ENCODE data around the gene NFATC4.
"Not testable (repeated sequence)": the region's sequence is repeated elsewhere in the genome, so short reads cannot be mapped to it uniquely, and the experiment has no call there.

The NFATC4 gene

GRCh38 chr14:24368562-24369252 is 723 bp downstream of the NFATC4 start:
- DNase-seq: peak; percentile 51

DNA sequence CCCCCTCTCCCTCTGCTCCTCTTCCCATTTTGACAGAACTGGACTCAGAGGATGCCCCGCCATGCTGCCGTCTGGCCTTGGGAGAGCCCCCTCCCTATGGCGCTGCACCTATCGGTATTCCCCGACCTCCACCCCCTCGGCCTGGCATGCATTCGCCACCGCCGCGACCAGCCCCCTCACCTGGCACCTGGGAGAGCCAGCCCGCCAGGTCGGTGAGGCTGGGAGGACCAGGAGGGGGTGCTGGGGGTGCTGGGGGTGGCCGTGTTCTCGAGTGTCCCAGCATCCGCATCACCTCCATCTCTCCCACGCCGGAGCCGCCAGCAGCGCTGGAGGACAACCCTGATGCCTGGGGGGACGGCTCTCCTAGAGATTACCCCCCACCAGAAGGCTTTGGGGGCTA is 1.5 kb downstream of the NFATC4 start:
- DNase-seq: no peak

GRCh38 chr14:24369907-24370687 is 2.1 kb downstream of the NFATC4 start:
- no peak for DNase-seq

DNA sequence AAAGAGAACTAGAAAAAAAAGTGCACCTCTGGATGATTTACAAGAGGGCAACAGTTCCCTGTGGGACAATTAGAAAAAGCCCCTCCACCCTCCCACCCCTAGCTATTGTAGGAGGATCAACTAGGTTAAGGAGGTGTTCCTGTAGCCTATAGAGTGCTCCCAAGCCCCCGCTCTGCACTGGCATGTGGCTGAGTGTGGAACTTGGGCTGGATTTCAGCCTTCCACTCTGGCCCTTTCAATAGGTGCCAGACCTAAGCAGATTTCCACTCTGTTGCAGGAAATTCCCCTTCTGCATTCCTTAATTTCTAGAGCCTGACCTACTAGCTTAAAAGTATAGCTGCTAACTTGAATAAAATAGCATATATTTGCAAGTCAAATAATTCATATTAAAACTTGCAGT is 2.8 kb downstream of the NFATC4 start:
- DNase-seq: no peak

- not testable (repeated sequence) for DNase-seq
Measured at GRCh38 chr14:24371605-24372004, 3.6 kb downstream of the NFATC4 start.

DNA sequence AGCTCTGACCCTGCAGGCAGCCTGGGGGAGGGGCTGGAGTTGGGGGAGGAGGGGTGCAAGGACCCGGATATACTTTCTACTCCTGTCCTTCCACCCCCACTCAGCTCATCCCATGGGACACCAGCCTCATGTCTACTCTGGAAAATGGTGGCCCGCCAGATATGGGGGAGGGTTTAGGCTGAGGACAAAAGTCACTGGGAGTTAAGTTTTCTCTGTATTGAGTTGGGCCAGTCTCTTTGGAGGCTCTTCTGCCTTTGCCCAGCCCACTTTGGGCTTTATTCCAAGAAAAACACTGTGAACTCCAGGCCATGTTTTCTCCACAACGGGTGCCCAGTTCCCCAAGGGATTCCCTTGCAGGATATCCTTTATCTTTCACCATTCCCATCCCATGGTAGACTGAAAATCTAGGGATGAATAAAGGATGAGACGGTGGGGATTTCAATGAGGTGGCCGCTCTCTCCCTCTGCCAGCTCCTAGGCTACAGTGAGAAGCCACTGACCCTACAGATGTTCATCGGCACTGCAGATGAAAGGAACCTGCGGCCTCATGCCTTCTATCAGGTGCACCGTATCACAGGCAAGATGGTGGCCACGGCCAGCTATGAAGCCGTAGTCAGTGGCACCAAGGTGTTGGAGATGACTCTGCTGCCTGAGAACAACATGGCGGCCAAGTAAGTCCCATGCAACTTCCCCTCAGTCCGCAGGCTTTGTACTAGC is 4.9 kb downstream of the NFATC4 start:
- no peak for DNase-seq

GRCh38 chr14:24376448-24377070 is 8.6 kb downstream of the NFATC4 start:
- DNase-seq: no peak

GRCh38 chr14:24377126-24377525 is 9.1 kb downstream of the NFATC4 start:
- no peak for DNase-seq

DNA sequence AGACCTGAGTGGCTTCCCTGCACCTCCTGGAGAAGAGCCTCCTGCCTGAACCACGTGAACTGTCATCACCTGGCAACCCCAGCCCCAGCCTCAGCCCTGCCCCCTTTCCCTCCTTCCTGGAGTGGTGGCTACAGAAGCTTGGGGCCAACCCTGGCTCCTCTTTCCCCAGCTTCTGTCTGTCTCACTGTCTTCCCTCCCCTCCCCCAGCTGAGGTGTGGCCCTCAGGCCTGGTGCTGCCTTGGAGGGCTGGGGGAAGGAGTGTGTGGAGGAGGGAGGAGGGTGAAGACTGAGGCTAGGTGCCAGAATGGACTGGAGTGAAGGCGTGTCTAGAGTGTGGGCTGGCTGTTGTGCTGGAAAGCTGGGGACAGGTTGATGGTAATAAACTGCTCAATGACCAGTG is 9.7 kb downstream of the NFATC4 start:
- no peak for DNase-seq

DNA sequence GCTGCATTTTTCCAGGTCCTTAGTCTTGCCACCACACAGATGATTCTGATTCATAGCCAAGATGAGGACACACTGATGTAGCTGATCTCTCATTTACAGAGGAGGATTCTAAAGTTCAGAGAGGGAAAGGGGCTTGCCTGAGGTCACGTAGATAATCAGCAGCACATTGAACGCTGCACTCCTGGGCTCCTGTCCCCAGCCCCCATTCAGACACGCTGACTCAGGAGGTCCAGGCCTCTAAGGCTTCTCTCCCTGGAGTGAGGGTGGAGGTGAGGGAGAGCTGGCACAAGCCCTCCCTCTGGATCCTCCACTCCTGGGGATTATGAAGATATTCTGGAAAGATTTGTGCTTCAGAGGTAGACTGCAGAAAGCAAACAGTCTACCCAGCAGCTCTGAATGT is 10.3 kb downstream of the NFATC4 start:
- no peak for DNase-seq

GRCh38 chr14:24378981-24379906 is 11.3 kb downstream of the NFATC4 start:
- DNase-seq: no peak

DNA sequence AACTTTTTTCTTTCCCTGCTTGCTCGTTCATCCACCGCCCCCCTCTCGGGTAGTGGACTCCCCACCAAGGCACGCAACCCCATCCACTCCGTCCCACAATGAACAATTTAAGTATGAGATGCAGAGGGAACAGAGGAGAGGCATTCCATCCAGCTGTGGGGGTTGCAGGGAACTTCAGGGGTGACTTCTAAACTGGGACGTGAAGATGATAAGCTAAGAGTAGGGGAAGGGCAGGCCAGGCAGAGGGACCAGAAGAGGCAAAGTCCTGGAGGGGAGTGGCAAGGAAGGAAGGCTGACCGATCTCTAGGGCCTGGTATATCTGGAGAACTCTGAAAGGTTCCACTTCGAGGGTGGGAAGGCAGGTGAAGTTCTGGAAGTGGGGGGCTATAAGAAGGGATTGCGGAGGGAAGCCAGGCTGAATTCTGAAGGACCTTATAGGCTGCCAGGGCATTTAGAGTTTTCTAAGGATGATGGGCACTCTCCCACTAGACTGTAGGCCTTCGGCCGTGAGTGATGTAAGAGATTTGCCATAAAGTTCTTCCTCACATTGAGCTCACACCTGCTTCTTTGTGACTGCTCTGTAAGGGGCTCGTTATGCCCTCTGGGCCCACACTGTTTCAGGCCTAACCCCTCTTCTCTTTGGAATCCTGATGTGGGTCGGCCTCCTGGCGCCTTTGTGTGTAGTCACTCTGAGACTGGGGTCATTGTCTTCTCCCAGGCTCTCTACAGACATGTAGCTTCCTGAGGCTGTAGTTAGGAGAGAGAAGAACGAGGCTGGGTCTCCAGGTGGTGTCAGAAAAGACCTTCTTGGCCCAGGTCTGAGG is 12.1 kb downstream of the NFATC4 start:
- DNase-seq: no peak

DNA sequence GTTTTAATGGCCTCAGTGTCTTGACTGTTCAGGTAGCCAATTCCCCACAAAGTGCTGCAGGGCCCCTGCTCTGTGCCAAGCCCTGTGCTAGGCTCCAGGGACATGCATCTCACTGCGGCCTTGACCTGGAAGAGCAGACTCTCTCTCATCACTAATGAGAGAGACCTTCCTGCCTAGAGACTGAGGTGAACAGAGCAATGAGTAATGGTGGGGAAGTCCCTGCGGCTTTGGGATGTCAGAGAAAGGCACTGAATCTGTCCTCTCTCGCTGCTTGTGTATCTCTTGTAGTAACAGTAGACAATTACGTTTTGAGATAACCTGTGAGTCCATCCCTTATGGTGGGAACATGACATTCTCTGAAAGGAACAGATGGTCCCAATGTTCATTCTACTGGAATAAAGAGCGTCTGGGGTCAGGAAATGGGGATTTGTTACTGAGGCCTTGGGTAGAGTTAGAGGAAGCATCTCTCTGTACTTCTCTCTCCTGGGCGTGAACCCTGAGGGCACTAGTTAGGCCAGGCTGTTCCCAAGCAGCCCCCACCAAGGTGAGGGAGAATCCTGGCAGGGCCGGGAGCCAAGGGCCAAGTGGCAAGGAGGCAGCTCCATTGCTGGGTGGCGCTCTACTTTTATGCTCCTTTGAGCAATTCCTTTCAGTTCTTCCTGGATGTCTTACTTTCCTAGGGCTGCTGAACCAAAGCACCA is 13.5 kb downstream of the NFATC4 start:
- peak; percentile 68 for DNase-seq

GRCh38 chr14:24382064-24382371 is 14.0 kb downstream of the NFATC4 start:
- no peak for DNase-seq

GRCh38 chr14:24384169-24384568 is 16.2 kb downstream of the NFATC4 start:
- no peak for DNase-seq

DNA sequence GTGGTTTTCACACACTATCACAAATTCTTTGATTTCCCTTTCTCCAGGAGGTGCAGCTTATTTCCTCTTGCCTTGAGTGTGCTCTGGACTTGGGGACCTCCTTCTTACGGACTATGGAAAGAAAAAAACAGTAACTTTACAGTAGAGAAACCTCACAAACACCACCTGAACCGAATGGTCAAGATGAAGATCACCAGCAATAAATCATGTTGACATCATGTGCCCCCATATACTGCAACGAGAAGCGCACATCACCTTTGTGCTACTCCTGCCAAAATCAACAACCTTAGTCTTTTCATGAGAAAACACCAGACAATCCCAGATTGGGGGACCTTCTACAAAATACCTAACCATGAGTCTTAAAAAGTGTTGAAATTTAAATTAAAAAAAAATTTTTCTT is 17.5 kb downstream of the NFATC4 start:
- DNase-seq: no peak

DNA sequence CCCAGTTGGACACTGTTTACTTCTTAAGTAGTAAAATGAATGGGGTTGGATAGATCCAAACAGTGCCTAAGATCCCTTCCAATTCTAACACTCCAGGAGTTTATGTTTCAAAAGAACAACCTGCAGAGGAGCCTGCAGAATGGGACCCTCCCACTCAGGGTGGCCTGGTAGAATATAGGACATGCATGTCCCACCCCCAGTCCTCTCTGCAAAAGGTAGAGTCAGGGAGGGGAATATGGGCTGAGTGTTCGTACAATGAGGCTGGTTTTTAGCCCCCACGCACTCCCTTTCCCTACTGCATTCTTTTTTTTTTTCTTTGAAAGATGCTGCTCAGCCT is 19.0 kb downstream of the NFATC4 start:
- DNase-seq: no peak

DNA sequence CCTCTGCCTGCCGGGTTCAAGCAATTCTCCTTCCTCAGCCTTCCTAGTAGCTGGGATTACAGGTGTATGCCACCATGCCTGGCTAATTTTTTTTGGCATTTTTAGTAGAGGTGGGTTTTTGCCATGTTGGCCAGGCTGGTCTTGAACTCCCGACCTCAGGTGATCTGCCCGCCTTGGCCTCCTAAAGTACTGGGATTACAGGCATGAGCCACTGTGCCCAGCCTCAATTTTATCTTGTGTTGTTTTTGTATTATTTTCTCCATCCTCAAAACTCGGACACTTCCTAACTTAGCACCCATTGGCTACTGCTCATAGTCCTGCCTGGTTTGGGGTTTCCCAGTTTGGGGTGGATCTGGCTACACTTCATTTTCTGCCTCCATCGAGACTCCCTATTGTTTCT is 19.6 kb downstream of the NFATC4 start:
- DNase-seq: not testable (repeated sequence)

GRCh38 chr14:24388474-24389179 is 20.6 kb downstream of the NFATC4 start:
- no peak for DNase-seq

- no peak for DNase-seq
Measured at GRCh38 chr14:24389226-24389848, 21.4 kb downstream of the NFATC4 start.
